ENCODE measurements around the gene OR52K1.
"Not testable (repeated sequence)": the region's sequence is repeated elsewhere in the genome, so short reads cannot be mapped to it uniquely, and the experiment has no call there.

OR52K1 gene

DNA sequence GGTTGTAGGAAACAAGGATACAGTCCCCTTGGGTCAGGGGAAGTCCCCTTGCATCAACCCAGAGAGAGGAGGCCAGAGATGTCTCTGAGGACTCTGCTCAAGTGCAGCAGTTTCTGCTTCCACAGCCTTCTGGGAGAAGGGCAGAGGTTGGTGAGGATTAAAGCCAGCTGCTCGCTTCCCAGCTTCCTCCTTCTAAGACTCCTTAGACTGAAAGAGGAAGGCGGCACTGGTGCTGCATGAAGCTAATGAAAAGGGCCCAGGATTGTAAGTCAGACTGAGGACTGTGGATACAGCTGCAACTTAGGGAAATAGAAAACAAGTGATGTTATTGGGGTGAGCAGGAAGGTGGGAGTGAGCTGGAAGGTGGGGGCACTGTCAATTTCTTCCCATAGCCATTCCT, at the start of gene OR52K1:
Gene OR52K1, plus strand, starts transcription at position 202 of the 400 bp plus-strand sequence. CDS start 6,255 bp downstream, outside the sequence.
- no peak for FAIRE-seq

DNA sequence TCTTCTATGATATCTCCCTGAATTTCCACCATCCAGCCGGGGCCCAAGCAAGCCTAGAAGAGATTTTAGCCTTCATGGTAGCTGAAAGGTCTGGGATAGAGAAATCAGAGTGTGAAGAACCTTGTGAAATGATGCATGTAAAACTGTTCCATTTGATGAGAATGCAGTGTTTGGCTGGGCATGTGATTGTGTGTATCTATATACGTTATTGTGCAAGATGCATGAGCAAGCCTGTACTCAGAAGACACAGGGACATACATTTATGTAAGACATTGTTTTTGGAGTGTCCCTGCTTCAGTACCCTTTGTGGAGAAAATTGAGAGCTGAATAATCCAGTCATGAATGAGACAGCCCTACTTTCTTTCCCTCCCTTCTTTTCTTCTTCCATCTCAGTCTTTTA, 48.6 kb upstream of the OR52K1 start:
- FAIRE-seq = no peak

DNA sequence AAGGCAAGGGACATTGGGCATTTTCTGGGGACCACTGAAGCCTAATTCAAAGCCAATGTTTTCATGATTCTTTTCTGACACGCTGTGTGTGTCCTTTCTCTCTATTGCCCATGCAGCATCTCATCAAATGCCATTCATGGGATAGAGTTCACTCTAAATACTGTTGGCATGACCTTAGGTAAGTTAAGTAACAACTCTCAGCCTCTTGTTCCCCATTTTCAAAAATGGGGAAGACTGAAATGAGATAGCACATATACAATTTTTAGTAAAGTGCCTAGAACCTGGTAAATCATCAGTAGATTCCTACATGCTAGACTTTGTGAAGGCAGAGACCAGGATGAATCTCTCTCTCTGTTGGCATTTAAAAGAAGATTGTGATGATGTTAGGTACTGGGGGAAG, 46.0 kb upstream of the OR52K1 start:
- FAIRE-seq = no peak

DNA sequence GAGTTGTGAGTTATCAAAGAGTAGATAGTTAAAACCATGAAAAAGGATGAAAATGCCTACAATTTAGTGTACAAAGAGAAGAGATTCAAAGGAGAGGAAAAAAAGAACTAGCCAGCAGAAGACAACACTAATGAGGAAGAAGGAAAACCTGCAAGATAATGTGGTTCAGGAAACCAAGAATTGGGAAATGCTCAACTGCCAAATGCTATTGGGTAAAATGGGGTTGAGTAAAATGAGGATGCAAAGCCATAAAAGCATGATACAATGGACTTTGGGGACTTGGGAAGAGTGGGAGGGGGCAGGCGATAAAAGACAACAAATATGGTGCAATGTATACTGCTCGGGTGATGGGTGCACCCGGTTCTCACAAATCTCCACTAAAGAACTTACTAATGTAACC, 40.9 kb upstream of the OR52K1 start:
- FAIRE-seq = no peak

DNA sequence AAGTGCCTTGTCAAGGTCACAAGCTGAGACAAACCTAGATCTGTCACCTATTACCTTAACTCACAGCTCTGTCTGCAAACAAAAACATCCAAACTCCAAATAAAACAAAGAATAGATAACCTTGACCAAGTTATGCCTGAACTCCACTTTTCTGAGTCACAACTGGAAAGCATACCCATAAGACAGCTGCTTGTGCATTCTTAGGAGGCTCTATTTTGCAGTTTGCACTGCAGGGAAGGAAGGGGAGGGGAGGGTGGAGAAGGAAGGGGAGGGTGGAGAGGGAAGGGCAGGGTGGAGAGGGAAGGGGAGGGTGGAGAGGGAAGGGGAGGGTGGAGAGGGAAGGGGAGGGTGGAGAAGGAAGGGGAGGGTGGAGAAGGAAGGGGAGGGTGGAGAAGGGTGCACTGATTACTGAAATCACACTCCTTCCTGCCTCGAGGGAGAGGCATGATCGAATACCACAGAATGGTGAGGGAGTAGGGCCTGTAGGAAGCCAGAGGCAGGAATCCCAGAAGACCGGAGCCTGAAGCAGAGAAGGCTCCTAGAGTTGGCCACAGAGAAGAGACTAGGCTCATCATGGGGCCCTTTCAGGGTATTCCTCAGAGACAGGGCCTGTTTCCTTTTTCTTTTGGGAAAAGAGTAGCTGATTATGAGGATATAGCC, 39.1 kb upstream of the OR52K1 start:
- FAIRE-seq = no peak

DNA sequence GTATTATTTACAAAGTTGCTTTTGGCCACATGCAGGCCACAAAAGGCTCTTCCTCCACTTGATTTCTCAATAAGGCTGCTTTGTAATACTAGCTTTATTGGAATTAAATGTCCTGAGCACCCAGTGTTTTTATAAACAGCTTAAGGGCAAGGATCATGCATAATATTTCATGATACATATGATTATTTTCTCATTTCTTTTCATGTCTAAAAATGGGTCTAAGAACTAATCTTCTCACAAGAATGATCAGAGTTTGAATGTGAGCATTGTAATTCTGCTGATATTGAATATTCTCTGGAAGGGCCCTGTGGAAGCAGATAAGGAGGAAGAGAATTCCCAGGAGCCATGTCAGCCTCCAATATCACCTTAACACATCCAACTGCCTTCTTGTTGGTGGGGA, 33.5 kb upstream of the OR52K1 start, which contains the start of gene OR52K2:
Gene OR52K2, plus strand, starts transcription at position 301 of the 400 bp plus-strand sequence. Its CDS starts 45 bp downstream, at position 346.
- no peak for FAIRE-seq

DNA sequence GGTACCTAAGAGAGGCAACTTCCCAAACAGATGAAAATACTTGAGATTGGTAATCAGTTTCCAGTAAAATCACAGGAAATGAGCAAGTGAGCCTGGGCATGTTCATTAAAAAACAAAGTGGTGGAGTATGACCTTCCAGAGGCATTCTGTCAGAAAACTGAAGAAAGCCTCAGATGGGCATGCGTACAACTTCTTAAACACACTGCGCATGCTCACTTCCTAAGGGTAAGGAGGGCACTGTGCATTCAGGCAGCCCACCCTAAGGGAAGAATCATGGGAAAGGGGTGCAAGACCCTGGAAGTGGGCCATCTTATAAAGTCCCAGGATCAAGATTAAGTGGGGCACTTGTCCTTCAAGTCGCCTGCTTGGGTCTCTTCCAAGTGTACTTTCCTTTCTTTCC, 29.3 kb upstream of the OR52K1 start:
- no peak for FAIRE-seq

DNA sequence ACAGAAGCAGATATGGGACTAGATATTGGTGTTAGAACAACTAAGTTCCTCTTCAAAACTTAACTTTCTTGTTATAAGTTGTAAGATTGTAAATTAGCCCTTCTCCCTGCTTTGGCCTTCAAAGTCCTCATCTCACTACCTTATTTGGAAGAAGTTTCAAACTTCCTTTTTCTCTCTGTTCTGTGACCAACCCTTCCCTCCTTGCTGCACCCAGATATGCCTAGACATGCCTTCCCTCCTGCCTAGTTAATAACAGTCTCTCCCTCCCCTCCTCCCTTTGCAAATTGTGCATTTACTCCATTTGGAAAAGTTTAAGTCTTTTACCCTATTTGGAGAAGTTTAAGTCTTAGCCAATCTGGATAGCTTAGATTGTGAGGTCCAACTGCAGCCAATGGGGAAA, 28.4 kb upstream of the OR52K1 start:
- FAIRE-seq = no peak

DNA sequence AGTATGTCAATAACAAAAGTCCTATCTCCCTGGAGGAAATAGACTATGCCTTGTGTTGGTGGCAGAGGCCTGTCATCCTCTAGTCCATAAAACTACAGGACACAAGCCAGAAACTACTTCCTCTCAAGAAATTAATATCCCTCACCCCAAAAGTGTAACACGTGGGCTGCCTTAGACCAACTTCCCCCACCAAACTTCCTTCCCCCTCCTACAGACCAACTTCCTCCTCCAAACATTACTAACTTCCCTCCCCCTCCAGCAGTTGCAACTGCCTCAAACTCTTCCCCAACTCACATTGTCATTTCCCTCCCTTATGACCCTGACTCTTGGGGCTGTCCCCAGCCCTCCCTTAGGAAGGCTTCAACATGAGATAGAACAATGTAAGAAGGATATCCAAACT, 27.0 kb upstream of the OR52K1 start:
- FAIRE-seq = no peak

DNA sequence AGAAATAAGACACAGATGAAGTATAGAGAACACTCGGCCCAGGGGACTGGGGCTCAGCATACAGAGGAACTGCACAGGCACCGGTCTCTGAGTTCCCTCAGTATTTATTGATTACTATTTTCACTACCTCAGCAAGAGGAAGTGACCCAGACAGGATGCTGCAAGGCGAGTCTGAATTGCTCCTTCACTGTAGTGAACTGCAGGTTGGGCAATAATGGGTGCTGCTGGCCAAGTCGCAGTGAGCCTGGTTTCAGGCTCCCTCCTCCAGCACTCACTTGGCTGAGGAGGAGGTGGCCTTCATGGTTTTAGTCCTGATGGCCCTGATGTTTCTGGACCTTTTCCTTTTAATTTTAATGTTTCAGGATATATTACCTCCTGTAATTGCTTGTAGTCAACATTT, 22.9 kb upstream of the OR52K1 start:
- FAIRE-seq = no peak

DNA sequence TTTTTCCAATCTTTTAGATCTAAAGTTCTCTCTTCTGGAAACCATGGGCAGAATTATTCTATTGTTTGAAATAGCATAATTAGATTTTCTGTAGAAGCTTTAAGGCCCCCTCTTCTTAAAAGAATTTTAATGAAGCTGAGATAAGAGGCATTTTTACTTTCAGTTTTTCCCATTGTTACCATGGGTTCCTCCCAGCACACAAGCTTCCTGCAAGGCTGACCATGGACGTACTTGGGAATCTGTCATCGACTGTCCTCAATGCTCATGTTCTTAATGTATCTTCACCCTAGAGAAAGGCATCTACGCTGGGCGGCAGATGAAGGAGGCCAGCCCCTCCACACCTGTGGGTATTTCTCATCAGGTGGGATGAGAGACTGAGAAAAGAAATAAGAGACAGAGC, 22.3 kb upstream of the OR52K1 start:
- FAIRE-seq = no peak

DNA sequence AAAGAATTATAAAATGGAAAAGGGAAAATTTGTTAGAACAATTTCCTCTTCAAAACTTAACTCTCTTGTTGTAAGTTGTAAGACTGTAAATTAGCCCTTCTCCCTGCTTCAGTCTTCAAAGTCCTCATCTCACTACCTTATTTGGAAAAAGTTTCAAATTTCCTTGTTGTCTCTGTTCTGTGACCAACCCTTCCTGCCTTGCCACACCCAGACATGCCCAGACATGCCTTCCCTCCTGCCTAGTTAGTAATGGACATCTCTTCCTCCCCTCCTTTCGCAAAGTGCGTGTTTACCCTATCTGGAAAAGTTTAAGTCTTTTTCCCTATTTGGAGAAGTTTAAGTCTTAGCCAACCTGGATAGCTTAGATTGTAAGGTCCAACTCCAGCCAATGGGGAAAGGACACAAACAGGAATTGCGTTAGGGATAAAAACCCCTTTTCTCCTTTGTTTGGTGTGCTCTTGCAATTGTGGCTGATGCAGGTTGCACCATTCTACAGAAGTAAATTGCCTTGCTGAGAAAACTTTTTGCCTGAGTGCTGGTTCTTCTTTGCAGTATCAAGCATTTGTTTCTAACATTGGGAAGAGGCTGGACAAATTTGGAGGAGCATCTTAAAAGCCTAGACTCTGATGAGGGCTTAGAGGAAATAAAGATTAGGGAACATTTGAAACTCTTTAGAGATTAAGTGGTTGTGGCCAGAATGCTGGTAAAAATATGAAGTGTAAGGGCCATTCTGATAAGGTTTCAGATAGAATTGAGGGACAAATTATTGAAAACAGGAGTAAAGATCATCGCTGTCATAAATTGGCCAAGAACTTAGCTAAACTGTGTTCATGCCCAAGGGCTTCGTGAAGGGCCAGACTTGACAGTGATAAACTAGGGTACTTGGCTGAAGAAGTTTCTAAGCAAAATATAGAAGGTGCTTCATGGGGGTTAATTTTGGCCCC, 18.0 kb upstream of the OR52K1 start:
- no peak for FAIRE-seq

DNA sequence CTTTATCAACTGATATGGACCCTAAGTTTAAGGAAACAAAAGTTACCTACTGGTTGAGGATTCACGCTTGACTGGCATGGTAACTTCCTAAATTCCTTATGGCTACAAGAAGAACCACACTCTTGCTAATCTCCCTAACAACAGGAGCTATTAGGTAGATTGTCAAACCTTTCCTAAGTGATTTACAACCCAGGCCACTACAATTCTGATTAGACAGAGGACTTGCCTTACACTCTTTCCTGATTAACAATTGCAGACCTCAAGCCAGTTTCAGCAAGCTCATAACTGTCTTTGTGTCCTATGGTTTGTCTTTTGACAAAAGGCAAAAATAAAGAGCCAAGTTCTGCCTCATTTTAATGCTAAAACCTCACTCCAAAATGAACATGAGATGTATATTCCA, 17.0 kb upstream of the OR52K1 start:
- no peak for FAIRE-seq

DNA sequence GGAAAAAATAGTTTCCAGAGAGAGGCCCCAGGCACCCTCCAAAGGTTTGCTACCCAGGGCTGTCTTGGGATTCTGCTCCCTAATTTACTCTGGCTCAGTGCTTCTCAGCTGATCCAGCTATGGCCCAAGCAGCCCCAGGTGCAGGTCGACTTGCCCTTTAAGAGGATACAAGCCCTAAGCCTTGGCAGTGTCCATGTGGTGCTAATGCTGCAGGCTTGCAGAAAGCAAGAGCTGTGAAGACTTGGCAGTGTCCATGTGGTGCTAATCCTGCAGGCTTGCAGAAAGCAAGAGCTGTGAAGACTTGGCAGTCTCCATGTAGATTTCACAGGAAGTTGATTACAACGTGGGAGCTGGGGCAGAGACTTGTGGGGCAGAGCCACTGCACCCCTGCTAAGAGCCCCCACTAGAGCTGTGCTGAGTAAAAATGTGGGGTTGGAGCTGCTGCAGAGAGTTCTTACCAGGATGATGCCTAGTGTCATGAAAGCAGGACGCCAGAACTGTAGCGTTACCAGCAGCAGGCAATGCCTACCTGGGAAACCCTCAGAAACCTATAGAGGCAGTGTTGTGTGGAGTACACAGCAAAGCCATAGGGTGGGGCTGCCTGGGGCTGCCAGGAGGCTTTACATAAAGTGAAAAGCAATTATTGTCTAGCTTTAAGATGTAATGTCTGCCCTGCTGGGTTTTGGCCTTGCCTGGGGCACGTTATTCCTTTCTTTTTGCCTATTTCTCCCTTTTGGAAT, 16.1 kb upstream of the OR52K1 start:
- FAIRE-seq = no peak

DNA sequence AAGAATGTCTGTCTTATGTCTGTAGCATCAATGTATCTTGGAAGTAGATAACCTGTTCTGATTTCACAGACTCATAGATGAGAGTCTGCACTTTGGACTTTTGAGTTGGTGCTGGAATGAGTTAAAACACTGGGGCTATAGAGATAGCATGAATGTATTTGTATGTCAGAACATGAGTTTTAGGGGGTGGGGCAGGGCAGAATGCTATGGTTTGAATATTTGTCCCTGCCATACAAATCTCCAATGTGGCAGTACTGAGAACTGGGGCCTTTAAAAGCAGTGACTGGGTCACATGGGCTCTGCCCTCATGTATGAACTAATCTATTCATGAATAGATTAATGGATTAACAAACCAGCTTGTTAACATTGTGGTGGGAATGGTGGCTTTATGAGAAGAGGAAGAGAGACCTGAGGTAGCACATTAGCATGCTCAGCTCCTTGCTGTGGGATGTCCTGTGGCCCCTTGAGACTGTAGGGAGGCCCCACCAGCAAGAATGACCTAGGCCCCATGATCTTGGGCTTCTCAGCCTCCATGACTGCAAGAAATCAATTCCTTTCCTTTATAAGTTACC, 15.5 kb upstream of the OR52K1 start:
- no peak for FAIRE-seq

DNA sequence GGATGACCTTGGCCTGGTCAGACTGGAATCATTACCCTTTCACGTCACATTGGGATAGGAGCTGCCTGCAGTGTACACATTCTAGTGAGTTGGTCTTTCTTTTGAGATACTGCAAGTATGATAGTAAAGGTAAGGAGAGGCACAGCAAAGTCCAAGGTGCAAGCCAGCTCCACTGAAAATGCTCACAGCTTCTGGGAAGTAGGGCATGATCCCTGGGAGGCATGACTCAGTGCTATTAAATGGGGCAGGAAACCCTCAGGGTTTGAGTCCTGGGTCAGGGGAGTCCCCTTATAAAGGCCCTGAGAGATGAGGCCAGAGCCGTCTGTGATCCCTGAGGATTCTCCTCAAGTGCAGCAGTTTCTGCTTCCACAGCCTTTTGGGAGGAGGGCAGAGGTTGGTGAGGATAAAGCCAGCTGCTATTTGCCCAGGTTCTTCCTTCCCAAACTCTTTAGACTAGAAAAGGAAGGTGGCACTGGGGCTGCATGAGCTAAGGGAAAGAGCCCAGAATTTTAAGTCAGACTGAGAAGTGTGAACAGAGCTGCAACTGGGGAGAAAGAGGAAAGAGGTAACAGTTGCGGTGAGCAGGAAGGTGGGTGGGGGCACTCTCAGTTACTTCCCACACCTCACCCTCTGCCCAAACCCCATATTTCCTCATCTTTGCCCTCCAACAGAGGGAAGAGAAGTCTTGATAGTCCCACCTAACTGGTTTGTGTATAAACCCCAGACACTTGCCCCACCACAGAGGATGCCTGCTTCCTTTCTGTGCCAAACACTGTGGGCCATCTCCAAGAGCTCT, 14.4 kb upstream of the OR52K1 start:
- no peak for FAIRE-seq

DNA sequence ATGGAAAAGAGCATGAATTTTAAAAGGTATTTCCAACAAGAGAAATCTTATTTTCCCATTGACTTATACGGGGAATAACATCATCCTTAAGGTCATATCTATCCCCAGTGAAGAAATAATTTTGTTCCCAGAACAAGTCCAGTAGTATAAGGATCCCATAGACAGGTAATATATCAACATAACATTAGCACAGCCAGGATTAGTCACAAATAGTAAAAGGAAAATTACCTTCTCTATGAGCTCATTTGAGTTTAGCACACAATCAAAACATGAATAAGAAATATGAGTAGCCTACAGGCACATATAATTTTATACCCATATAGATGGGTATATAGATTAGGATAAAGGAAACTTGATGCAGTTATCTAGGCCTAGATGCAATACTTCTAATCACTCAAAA, 2.8 kb upstream of the OR52K1 start:
- FAIRE-seq = no peak

DNA sequence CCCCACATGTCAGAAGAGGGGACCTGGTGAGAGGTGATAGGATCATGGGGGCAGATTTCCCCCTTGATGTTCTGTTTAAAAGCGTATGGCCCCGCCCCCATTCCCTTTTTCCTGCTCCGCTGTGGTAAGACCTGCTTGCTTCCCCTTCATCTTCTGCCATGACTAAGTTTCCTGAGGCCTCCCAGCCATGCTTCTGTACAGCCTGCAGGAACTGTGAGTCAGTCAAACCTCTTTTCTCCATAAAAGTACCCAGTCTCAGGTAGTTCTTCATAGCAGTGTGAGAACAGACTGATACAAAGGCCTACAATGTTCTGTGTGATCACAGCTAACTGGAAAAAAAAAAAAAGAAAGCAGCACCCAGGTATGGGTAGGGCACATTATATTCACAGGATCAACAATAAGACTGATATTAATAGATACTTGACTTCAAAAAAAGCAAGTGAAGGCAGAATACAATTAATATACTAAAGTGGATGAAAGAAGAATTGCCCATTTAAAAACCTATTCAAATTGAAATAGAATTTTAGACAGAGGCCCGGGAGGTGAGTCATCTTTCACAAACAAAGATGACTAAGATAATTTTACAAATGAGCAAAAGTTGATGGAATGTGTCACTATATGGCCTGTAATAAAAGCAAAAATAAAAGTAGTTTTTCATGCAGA, 1.7 kb upstream of the OR52K1 start:
- no peak for FAIRE-seq

DNA sequence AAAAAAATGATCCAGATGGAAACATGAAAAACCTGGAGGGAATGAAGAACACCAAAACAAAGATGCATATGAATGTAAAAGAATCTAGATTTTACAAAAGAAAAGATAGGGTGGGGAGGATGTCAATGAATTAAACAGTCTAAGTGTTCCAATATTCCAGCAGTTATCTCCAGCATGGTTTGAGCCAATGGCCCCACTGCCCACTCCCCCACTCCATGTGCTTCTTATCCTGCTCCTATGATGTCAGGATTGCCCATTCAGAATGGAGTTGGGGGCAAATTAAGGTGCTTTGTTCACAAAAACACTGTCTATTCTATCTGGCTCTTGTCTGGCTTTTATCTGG, 1.2 kb upstream of the OR52K1 start:
- FAIRE-seq = no peak

DNA sequence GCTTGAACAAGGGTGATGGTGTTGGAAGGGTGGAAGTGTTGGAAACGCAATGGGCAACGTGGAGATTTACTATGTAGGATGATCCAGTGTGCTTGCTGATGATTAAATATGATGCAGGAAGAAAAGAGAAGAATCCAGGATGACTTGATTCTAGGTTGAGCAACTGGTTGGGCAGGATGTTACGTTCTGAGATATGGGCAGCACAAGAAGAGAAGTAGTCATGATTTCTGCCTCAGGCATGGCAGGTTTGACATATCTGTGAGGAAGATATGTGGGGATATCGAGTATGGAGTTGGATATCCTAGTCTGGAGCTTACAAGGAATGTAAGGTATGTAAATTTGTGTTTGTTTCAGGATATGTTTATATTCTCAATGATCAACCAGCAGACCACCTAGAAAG, 1.9 kb downstream of the OR52K1 start:
- FAIRE-seq = no peak

DNA sequence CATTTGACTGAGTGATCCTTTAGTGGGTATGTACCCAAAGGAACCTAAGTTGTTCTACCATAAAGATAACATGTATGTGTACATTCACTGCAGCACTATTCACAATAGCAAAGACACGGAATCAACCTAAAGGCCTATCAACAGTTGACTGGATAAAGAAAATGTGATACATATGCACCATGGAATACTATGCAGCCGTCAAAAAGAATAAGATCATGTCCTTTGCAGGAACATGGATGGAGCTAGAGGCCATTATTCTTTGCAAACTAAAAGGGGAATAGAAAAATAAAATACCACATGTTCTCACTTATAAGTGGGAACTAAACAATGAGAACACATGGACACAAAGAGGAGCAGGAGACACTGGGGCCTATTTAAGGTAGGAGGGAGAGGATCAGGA, 9.0 kb downstream of the OR52K1 start:
- not testable (repeated sequence) for FAIRE-seq

Data from islet of Langerhans (tissue), 1 donor.